ENCODE measurements around the gene PGAP2.

Gene PGAP2

DNA sequence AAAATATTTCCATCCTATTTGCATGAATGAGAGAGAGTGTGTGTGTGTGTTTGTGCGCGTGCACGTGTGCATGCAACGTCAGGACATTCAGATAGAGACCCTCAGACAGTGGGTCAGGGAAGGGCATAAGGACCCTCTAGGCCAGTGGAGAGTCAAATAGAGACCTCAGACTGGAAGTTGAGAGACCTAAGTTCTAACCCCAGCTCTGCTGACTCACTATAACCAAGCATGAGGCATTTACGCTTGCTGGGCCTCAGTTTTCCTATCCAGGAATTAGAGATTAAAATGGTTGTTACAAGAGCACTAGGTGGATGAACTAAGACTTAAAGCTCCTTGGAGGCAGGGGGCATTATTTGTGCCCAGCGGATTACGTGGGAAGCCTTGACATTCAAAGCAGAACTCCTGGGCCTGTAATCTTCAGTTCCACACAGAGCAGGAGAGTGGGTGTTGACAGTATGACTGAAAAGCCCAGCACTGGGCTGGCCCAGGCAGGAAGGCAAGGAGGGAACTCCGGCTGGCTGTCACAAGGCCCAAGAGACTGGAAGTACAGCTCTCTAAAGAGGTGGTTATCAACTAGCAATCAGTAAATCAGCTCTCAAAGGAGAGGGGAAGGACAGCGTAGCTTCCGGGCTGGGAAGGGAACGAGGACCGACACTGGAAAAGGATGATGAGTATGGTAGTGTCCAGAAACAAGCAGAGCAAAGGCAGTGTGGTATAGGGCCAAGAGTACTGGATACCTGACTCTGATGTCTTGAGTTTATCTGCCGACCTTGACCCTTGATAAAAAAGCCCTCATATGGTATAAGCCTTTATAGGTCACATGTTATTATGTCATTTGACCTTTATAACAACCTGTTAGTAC is 23.2 kb downstream of the PGAP2 start:
- DNase-seq (ENCODE audit: low spot score) = no peak

- DNase-seq (ENCODE audit: low spot score) = no peak
These were observed 24.5 kb downstream of the PGAP2 start for GRCh38 chr11:3832816-3833215.

DNA sequence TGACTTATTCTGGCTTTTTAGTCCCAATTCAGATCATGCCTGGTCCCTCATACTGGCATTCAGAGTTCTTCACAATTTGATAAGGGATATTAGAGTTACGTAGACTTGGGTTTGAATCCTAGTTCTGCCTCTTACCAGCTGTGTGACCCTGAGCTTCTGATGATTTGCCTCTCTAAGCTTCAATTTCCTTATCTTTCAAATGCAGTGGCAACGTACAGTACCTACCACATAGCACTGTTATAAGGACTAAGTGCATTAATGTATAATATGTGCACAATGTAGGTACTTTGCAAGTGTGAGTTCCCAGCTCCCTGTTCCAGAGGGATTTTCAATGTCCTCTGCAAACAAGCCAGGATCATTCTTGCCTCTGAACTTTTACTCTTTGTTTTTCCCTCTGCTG is 25.1 kb downstream of the PGAP2 start:
- DNase-seq (ENCODE audit: low spot score) = no peak

- no peak for DNase-seq (ENCODE audit: low spot score)
These were observed 25.9 kb downstream of the PGAP2 start for GRCh38 chr11:3834349-3834663.

- DNase-seq (ENCODE audit: low spot score) = no peak
These were observed 26.5 kb downstream of the PGAP2 start for GRCh38 chr11:3834664-3835461.

DNA sequence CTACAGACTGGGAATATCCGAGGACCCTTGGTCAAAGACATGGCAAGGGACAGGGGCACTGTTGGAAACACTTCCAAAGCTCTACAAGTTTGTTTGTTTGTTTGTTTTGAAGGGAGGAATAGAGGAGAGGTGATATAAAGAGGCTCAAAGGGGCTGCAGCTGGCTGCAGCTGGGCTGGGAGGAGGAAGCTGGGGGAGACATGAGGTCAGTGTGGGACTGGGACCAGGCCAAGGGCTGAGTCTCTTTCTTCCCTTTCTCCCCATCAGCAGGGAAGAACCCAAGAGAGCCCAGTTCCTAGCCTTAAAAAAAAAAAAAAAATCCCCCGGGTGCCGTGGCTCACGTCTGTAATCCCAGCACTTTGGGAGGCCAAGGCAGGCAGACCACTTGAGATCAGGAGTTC is 27.4 kb downstream of the PGAP2 start:
- DNase-seq (ENCODE audit: low spot score) = no peak

DNA sequence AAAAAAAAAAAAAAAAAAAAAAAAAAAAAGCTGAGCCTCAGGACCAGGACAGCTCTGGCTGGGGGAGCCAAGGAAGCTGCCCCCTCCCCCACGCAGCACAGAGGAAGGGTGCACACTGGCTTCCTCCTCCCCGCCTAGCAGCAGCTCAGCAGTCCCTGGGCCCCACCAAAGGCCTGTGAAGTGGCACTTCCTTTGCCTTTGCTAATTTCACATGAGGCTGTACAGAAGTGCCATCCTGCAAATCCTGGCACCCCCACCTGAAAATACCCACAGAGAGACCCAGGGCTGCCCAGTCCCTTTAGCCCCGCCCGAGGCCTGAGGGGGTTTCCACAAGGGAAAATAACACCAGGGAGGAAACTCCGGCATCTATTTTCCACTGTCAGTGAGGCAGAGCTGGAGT is 28.5 kb downstream of the PGAP2 start:
- DNase-seq (ENCODE audit: low spot score) = no peak

DNA sequence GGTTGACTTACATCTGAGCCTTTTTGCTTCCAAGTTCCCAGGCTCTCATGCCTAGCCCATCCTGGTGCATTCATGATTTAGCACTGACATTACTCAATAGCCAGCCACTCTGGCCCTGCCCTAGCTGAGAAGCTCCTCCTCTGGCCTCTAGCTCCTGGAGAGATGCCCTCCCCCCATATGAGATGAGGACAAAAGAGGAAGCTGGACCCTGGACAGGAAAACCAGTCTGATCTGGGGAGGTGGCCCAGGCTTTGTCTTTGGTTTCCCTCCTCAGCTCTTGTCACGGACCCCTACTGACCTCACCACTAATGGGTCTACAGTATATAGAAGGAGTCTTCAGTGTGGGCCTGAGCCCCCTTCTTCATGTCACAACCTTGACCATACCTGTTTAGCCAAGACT is 29.4 kb downstream of the PGAP2 start:
- DNase-seq (ENCODE audit: low spot score) = no peak

- DNase-seq (ENCODE audit: low spot score) = no peak
These were observed 30.1 kb downstream of the PGAP2 start for GRCh38 chr11:3838504-3838903.

- DNase-seq (ENCODE audit: low spot score) = no peak
These were observed 31.9 kb downstream of the PGAP2 start for GRCh38 chr11:3840004-3840869.

DNA sequence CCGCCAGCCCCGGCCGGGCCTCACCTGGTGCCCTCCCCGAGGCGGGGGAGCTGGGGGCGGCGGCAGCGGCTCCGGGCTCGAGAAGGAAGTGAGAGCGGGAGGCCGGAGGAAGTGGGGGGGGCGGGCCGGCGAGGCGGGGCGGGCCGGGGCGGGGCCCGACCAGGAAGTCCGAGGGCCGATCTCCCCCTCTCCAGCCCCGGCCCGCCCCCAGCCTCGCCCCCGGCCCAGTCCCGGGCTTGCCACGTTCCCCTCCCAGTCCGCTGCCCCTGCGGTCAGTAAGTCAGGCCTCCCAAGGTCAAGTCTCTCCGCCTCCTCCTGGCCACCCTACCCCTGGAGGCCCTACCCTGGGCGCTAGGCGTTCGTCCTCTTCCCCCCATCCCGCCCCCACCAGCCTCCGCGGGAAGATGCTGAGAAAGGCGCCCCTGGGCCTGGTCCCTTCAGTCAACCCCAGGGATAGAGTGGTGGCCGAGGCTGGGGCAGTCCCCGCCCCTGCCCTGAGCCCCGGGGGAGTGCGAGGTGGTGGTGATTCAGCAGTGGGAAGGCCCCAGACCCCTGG is 32.6 kb downstream of the PGAP2 start, which contains the start of gene RHOG:
TSS of gene RHOG (minus strand) at position 90 of the 556 bp plus-strand sequence. CDS start 12,821 bp downstream, outside the sequence.
- no peak for DNase-seq (ENCODE audit: low spot score)

DNA sequence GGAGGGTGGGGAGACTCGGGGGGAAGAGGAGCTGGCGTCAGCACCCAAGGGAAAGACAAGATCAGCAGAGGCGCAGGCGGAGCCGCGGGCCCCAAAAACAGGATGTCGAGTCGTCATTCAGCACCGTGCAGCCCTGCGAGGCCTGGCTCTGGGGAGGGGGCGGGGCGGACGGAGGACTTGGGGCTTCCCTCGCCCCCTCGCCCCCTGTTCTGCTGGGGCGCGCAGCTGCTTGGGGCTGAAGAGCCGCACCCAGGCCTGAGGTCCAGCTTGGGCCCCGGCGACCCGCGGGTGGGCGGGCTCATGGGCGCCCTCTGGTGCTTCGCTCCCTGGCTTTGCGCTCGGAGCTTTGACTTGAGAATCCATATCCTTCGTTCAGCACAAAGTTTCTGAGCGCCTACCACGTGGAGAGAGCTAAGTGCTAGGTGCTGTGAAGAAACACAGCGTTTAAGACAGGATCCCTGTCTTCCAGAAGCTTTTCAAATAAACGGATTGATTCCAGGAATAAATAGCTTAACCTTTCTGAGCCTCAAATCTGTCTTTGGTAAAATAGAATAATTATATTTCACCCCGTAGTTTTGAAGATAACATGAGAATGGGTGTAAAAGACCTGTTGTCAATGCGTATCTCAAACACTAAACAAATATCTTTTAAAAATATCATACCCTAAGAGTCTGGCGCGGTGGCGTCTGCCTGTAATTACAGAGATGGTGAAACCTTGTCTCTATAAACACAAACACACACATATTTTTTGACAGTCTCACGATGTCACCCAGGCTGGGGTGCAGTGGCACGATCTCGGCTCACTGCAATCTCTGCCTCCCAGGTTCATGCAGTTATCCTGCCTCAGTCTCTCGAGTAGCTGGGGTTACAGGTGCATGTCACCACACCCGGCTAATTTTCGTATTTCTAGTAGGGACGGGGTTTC is 33.3 kb downstream of the PGAP2 start:
- DNase-seq (ENCODE audit: low spot score) = peak; percentile 81

- no peak for DNase-seq (ENCODE audit: low spot score)
These were observed 35.0 kb downstream of the PGAP2 start for GRCh38 chr11:3843326-3843725.

DNA sequence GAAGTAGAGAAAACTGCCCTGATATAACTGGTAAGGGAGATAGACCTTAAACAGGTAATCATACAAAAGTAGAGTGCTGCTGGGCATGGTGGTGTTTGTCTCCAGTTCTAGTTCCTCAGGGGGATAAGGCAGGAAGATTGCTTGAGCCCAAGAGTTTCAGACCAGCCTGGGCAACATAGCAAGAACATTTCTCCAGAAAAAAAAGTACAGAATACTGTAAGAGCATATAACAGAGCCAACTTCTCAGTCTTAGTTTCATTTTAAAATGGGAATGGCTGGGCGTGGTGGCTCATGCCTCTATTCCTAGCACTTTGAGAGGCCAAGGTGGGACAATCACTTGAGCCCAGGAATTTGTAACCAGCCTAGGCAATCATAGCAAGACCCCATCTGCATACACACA is 36.9 kb downstream of the PGAP2 start:
- DNase-seq (ENCODE audit: low spot score) = no peak

DNA sequence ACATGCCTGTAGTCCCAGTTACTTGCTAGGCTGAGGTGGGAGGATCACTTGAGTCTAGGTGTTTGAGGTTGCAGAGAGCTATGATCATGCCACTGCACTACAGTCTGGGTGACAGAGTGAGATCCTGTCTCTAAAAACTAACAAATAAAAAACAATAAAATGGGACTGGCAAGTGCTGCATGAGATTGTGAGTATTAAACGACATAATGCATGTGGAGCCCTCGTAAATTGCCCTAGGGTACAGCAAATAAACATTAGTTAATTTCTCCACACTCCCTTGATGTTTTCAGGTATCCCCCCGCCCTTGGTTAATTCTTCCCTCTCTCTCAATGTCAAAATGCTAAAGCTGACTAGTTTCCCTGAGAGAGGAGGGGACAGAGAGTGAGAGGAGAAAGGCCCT is 37.3 kb downstream of the PGAP2 start:
- no peak for DNase-seq (ENCODE audit: low spot score)

DNA sequence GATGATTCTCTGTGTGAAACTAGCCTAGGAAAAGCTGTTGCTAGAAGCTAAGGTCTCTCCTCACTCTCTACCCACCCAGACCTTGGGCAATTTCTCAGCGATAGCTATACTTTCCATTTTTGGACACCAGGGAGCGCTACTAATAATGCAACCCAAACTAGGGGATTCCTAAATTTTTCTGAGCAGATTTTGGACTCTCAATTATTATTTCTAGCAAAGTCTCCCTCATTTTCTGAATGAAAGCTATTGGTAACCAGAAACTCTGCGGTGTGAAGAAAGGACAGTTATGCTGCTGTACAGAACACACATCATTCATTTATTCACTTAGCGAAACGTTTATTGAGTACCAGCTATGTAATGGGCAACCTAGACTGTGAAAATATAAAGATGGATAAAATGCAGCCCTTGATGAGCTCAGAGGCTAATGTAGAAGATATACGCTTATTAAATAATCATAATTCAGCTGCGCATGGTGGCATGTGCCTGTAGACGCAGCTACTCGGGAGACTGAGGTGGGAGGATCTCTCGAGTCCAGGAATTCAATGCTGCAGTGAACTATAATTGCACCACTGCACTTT is 41.0 kb downstream of the PGAP2 start:
- peak; percentile 37 for DNase-seq (ENCODE audit: low spot score)

DNA sequence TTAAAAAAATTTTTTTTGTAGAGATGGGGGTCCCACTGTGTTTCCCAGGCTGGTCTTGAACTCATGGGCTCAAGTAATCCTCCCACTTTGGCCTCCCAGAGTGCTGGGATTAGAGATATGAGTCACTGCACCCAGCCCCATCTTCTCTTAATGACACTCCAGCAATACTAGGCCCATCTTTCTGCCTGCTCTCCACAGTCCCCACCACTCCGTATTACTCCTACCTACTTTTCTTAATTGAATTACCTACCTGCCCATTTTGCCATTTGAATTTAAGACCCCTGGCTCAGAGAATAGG is 45.1 kb downstream of the PGAP2 start:
- no peak for DNase-seq (ENCODE audit: low spot score)

- DNase-seq (ENCODE audit: low spot score) = no peak
These were observed 45.7 kb downstream of the PGAP2 start for GRCh38 chr11:3853899-3854659.

- DNase-seq (ENCODE audit: low spot score) = no peak
These were observed 46.3 kb downstream of the PGAP2 start for GRCh38 chr11:3854660-3854976.
